ENCODE measurements around the gene MRPS23.

DNA sequence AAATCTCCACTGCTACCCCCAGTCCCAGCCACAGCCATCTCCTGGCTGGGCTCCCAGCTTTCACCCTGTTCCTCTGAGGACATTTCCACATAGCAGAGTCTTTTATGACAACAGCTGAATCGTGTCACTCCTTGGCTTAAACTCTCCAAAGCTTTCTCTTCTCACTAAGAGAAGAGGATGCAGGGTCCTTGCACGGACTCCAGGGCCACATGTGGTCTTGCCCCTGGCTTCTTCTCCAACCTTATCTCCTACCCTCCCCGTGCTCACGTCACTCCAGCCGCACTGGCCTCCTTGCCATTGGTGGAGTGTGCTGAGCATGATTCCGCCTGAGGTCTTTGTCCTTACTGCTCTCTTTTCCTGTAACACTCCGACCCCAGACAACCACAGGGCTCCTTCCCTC is 64.8 kb downstream of the MRPS23 start:
- TF ChIP-seq POLR2A (IDR thresholded peaks at IDR 0.05; ENCODE audit: low read length) = no peak
- no peak for TF ChIP-seq CEBPB (IDR thresholded peaks at IDR 0.05)
- TF ChIP-seq, protein P1, sequence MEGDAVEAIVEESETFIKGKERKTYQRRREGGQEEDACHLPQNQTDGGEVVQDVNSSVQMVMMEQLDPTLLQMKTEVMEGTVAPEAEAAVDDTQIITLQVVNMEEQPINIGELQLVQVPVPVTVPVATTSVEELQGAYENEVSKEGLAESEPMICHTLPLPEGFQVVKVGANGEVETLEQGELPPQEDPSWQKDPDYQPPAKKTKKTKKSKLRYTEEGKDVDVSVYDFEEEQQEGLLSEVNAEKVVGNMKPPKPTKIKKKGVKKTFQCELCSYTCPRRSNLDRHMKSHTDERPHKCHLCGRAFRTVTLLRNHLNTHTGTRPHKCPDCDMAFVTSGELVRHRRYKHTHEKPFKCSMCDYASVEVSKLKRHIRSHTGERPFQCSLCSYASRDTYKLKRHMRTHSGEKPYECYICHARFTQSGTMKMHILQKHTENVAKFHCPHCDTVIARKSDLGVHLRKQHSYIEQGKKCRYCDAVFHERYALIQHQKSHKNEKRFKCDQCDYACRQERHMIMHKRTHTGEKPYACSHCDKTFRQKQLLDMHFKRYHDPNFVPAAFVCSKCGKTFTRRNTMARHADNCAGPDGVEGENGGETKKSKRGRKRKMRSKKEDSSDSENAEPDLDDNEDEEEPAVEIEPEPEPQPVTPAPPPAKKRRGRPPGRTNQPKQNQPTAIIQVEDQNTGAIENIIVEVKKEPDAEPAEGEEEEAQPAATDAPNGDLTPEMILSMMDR (IDR thresholded peaks at IDR 0.05) = no peak
- TF ChIP-seq POLR2AphosphoS2 (conservative IDR thresholded peaks at IDR 0.05; ENCODE audit: low read length) = no peak
- TF ChIP-seq, protein P2, sequence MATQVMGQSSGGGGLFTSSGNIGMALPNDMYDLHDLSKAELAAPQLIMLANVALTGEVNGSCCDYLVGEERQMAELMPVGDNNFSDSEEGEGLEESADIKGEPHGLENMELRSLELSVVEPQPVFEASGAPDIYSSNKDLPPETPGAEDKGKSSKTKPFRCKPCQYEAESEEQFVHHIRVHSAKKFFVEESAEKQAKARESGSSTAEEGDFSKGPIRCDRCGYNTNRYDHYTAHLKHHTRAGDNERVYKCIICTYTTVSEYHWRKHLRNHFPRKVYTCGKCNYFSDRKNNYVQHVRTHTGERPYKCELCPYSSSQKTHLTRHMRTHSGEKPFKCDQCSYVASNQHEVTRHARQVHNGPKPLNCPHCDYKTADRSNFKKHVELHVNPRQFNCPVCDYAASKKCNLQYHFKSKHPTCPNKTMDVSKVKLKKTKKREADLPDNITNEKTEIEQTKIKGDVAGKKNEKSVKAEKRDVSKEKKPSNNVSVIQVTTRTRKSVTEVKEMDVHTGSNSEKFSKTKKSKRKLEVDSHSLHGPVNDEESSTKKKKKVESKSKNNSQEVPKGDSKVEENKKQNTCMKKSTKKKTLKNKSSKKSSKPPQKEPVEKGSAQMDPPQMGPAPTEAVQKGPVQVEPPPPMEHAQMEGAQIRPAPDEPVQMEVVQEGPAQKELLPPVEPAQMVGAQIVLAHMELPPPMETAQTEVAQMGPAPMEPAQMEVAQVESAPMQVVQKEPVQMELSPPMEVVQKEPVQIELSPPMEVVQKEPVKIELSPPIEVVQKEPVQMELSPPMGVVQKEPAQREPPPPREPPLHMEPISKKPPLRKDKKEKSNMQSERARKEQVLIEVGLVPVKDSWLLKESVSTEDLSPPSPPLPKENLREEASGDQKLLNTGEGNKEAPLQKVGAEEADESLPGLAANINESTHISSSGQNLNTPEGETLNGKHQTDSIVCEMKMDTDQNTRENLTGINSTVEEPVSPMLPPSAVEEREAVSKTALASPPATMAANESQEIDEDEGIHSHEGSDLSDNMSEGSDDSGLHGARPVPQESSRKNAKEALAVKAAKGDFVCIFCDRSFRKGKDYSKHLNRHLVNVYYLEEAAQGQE (IDR thresholded peaks at IDR 0.05) = no peak
- TF ChIP-seq RAD21 (conservative IDR thresholded peaks at IDR 0.05 in 1 of 2, IDR thresholded peaks at IDR 0.05 in 1 of 2) = no peak

All from A549 (cell line).